Endothelial cell of umbilical vein (primary cell): ENCODE measurements around the gene EXOC1L. TPM values are rescaled to one million over a fixed set of nuclear protein-coding genes. Genes with fewer than 3 reads are reported as not detected.

Source experiments
- BruUV-seq: library from RNA; stranded (reverse); fragments of 400-500 nt; replicated peaks from 2 replicates; lab custom pipeline; 2021; lab: Mats Ljungman, UMichigan
- CTCF ChIA-PET: fragments of 300-600, 350-600 bp; sonication (Branson Sonifier 250); formaldehyde crosslinking; loops from one replicate; lab custom pipeline; 2021; ENCODE audit warnings: antibody characterized with exemption, inconsistent platforms; lab: Charles Lee
- POLR2A ChIA-PET: fragments of 300-600, 350-600 bp; sonication (Branson Sonifier 250); formaldehyde crosslinking; loops from one replicate; lab custom pipeline; 2021; ENCODE audit warnings: antibody characterized with exemption, inconsistent platforms; lab: Charles Lee
- DNase-seq: peaks from one replicate; pipeline ENCODE4 v3.0.0-alpha.2; 2011; ENCODE audit warnings: low read depth, low spot score
- FAIRE-seq: peaks from 2 replicates; lab custom pipeline; 2011; peaks lifted over from hg19 to GRCh38; lab: Jason Lieb, UNC
- H2AFZ ChIP-seq: 2 replicates; pipeline ENCODE4 v1.6.0; 2012; ENCODE audit warnings: low read depth, low read length, control low read depth, inconsistent platforms
- H3K27ac ChIP-seq: 2 replicates; pipeline ENCODE4 v1.5.1; 2011; ENCODE audit warnings: low read depth, mild to moderate bottlenecking, control low read depth, low read length, moderate library complexity; ENCODE audit not compliant: insufficient read depth
- H3K27me3 ChIP-seq, 2 experiments: 2 replicates each; pipeline versions ENCODE4 v1.6.0 to v1.6.1; 2011; ENCODE audit warnings: low read length in 2 of 2, mixed read lengths in 1 of 2; ENCODE audit not compliant: control insufficient read depth in 2 of 2, insufficient read depth in 2 of 2
- H3K36me3 ChIP-seq, 2 experiments: 2 replicates in 1 of 2; 3 replicates in 1 of 2; pipeline ENCODE4 v1.5.1; 2011; ENCODE audit warnings: low read length in 2 of 2, mild to moderate bottlenecking in 1 of 2, moderate library complexity in 1 of 2; ENCODE audit not compliant: control insufficient read depth in 2 of 2, insufficient read depth in 2 of 2; ENCODE audit errors: extremely low read depth in 1 of 2
- H3K4me1 ChIP-seq: 3 replicates; pipeline ENCODE4 v1.5.1; 2011; ENCODE audit warnings: mild to moderate bottlenecking, low read length; ENCODE audit not compliant: control insufficient read depth, insufficient read depth; ENCODE audit errors: extremely low read depth
- H3K4me2 ChIP-seq: 2 replicates; pipeline ENCODE4 v1.6.1; 2011; ENCODE audit warnings: low read length, control low read depth, mixed read lengths; ENCODE audit not compliant: insufficient read depth
- H3K4me3 ChIP-seq, 3 experiments: fragments of 200-600 bp in 1 of 3; sonication (generic), shearing (Covaris generic) in 1 of 3; replicated peaks in 1 of 3; 2 replicates each; pipeline ENCODE4 v1.5.1; 2011 to 2016; ENCODE audit warnings: control low read depth in 3 of 3, low read length in 3 of 3, mild to moderate bottlenecking in 2 of 3, inconsistent platforms in 1 of 3, low read depth in 1 of 3, moderate library complexity in 1 of 3; ENCODE audit not compliant: insufficient read depth in 1 of 3
- H3K79me2 ChIP-seq: 2 replicates; pipeline ENCODE4 v1.6.0; 2012; ENCODE audit warnings: low read length, inconsistent platforms; ENCODE audit not compliant: control insufficient read depth, insufficient read depth
- H3K9ac ChIP-seq: replicated peaks from 2 replicates; pipeline ENCODE3; 2011; ENCODE audit warnings: low read length, control low read depth; ENCODE audit not compliant: insufficient read depth; ENCODE audit errors: extremely low read depth
- H3K9me1 ChIP-seq: replicated peaks from 3 replicates; pipeline ENCODE4 v1.6.0; 2011; ENCODE audit warnings: mild to moderate bottlenecking, low read length; ENCODE audit not compliant: control insufficient read depth, insufficient read depth; ENCODE audit errors: extremely low read depth
- H3K9me3 ChIP-seq: replicated peaks from 2 replicates; pipeline ENCODE4 v1.5.1; 2012; ENCODE audit warnings: low read length, inconsistent platforms; ENCODE audit not compliant: control insufficient read depth, insufficient read depth
- H4K20me1 ChIP-seq: replicated peaks from 2 replicates; pipeline ENCODE3; 2011; ENCODE audit warnings: mild to moderate bottlenecking, low read length; ENCODE audit not compliant: control insufficient read depth, insufficient read depth; ENCODE audit errors: extremely low read depth
- CTCF ChIP-seq, 2 donors: IDR thresholded peaks; 1 replicate in 1 of 2; 2 replicates in 1 of 2; pipeline ENCODE4 v1.5.1; 2011; ENCODE audit warnings: low read length in 2 of 2, mild to moderate bottlenecking in 2 of 2, moderate library complexity in 2 of 2, control low read depth in 1 of 2, inconsistent platforms in 1 of 2, low read depth in 1 of 2; ENCODE audit not compliant: insufficient read depth in 1 of 2; ENCODE audit errors: extremely low read depth in 1 of 2
- EZH2 ChIP-seq: IDR thresholded peaks from 2 replicates; pipeline ENCODE4 v1.6.1; 2012; ENCODE audit warnings: borderline replicate concordance, low read depth, mild to moderate bottlenecking, moderate library complexity, low read length, inconsistent platforms; ENCODE audit not compliant: severe bottlenecking
- FOS ChIP-seq: IDR thresholded peaks from 2 replicates; pipeline ENCODE4 v1.6.1; 2011; ENCODE audit warnings: mild to moderate bottlenecking, low read length, moderate library complexity, borderline replicate concordance; ENCODE audit not compliant: insufficient read depth
- GATA2 ChIP-seq: IDR thresholded peaks from 2 replicates; pipeline ENCODE4 v1.7.0; 2011; ENCODE audit warnings: low read depth, mild to moderate bottlenecking, moderate library complexity, mixed read lengths, low read length; ENCODE audit not compliant: insufficient read length, insufficient read depth
- JUN ChIP-seq: IDR thresholded peaks from 2 replicates; pipeline ENCODE4 v1.6.1; 2011; ENCODE audit warnings: borderline replicate concordance, low read depth; ENCODE audit not compliant: insufficient read length, insufficient read depth
- MAX ChIP-seq: IDR thresholded peaks from 2 replicates; pipeline ENCODE4 v1.6.1; 2011; ENCODE audit not compliant: insufficient read depth, insufficient read length
- MYC ChIP-seq: IDR thresholded peaks from one replicate; pipeline ENCODE4 v1.6.1; 2011; ENCODE audit warnings: mild to moderate bottlenecking, low read depth, low read length
- POLR2A ChIP-seq: IDR thresholded peaks from 2 replicates; pipeline ENCODE4 v1.6.1; 2012; ENCODE audit warnings: low read depth, mild to moderate bottlenecking, control low read depth, low read length
- POLR2AphosphoS5 ChIP-seq: IDR thresholded peaks from 2 replicates; pipeline ENCODE4 v1.6.1; 2012; ENCODE audit warnings: low read depth, mild to moderate bottlenecking, control low read depth, low read length, moderate library complexity; ENCODE audit not compliant: insufficient read depth
- dilution Hi-C: fragments of 300-500 bp; cut with MboI; formaldehyde crosslinking; loops from one replicate; pipeline ENCODE4 v1.15.0; 2019; ENCODE audit warnings: low sequenced_read_pairs; ENCODE audit not compliant: extremely low pct_ligation_motif_present
- intact Hi-C: fragments of 100-400 bp; cut with micrococcal nuclease; formaldehyde crosslinking; loops from one replicate; pipeline ENCODE4 v1.10.0; 2022
- polyA plus RNA-seq, 4 experiments: library from polyadenylated mRNA; depleted of rRNA in 3 of 4; stranded (reverse) in 3 of 4; unstranded in 1 of 4; fragments of >200 nt; gene quantifications; 2 replicates each; pipeline versions ENCODE4 v1.2.1 to v1.2.3, GENCODE V29; 2011 to 2012; ENCODE audit warnings: missing spikeins in 1 of 4
- total RNA-seq: library from RNA; stranded (reverse); gene quantifications from 2 replicates; pipeline ENCODE4 v1.2.3, GENCODE V29; 2021

EXOC1L gene
- total and polyA plus RNA-seq, 2 donors (not counting 3 experiments of a cell fraction or from before 2014, with no cell fraction given) = not detected

GRCh38 chr4:55817691-55818090, 1.9 kb upstream of the EXOC1L start:
- ChIA-PET CTCF (no interaction called here), POLR2A (no interaction called here)
- FAIRE-seq = no peak
- no peak overlapping the region for H3K4me2 ChIP-seq
- dilution Hi-C loops (no loop called here), intact Hi-C loops (no loop called here)
- no peaks in the 10 kb centered on the region for H3K79me2 ChIP-seq
- H3K36me3 ChIP-seq = no peaks in the 10 kb centered on the region
- H3K9me1 ChIP-seq = no peaks in the 10 kb centered on the region
- no peaks in the 10 kb centered on the region for H3K9me3 ChIP-seq
- H3K4me3 ChIP-seq = no peak overlapping the region
- no peak for TF ChIP-seq POLR2AphosphoS5
- no peak for TF ChIP-seq CTCF (IDR thresholded peaks at IDR 0.05; ENCODE audit: extremely low read depth in 1 of 2, insufficient read depth in 1 of 2, low read depth in 1 of 2, low read length in 2 of 2)
- TF ChIP-seq EZH2 = no peak
- TF ChIP-seq MAX = no peak
- TF ChIP-seq MYC = no peak
- H3K9ac ChIP-seq = no peak overlapping the region
- no peak for DNase-seq
- H4K20me1 ChIP-seq = no peaks in the 10 kb centered on the region
- no TSS peak for BruUV-seq
- no peak overlapping the region for H3K27ac ChIP-seq
- no peak overlapping the region for H2AFZ ChIP-seq
- H3K27me3 ChIP-seq = peaks cover 26 to 41% of the 10 kb centered on the region in 2 experiments
- H3K4me1 ChIP-seq = no peaks in the 10 kb centered on the region

GRCh38 chr4:55820279-55820678, 689 bp downstream of the EXOC1L start:
- DNase-seq (no peak), FAIRE-seq (no peak)
- Histone ChIP-seq H4K20me1 (no peaks in the 10 kb centered on the region), H3K9me3 (no peaks in the 10 kb centered on the region), H2AFZ (no peak overlapping the region), H3K4me3 (no peak overlapping the region), H3K27ac (no peak overlapping the region), H3K4me2 (no peak overlapping the region), H3K27me3 (peaks cover 26 to 41% of the 10 kb centered on the region in 2 experiments), H3K4me1 (no peaks in the 10 kb centered on the region), H3K9me1 (no peaks in the 10 kb centered on the region), H3K36me3 (no peaks in the 10 kb centered on the region), H3K79me2 (no peaks in the 10 kb centered on the region), H3K9ac (no peak overlapping the region)
- intact Hi-C loops = no loop called here
- no peak for TF ChIP-seq MYC
- TF ChIP-seq MAX = no peak
- no peak for TF ChIP-seq JUN
- TF ChIP-seq GATA2 = no peak
- no peak for TF ChIP-seq CTCF (IDR thresholded peaks at IDR 0.05; ENCODE audit: extremely low read depth in 1 of 2, insufficient read depth in 1 of 2, low read depth in 1 of 2, low read length in 2 of 2)
- TF ChIP-seq POLR2A = no peak
- no peak for TF ChIP-seq POLR2AphosphoS5
- TF ChIP-seq EZH2 = no peak
- TF ChIP-seq FOS = no peak
- BruUV-seq = no TSS peak
- dilution Hi-C loops = no loop called here
- ChIA-PET CTCF (no interaction called here), POLR2A (no interaction called here)
